MCF 10A (cell line): ENCODE results near the gene ADD3. TPM values are rescaled to one million over a fixed set of nuclear protein-coding genes. Genes with fewer than 3 reads are reported as not detected.

Source experiments
- BruUV-seq: library from RNA; stranded (reverse); fragments of 400-500 nt; replicated peaks from 2 replicates; lab custom pipeline; 2021; lab: Mats Ljungman, UMichigan
- CTCF ChIA-PET: fragments of 300-600 bp; sonication (Branson Sonifier 250); formaldehyde crosslinking; extraction: SDS; loops from one replicate; lab custom pipeline; 2021; ENCODE audit warnings: antibody characterized with exemption, inconsistent platforms; lab: Yijun Ruan, JAX
- POLR2A ChIA-PET: fragments of 300-600, 350-650 bp; sonication (Branson Sonifier 250); formaldehyde crosslinking; extraction: SDS; loops from one replicate; lab custom pipeline; 2020; ENCODE audit warnings: antibody characterized with exemption, inconsistent platforms; lab: Yijun Ruan, JAX
- DNase-seq: peaks from one replicate; pipeline ENCODE4 v3.0.0-alpha.2; 2018; ENCODE audit not compliant: unreplicated experiment
- H3K27ac Mint-ChIP-seq: one replicate; pipeline ENCODE4 v1.8.0; 2022; ENCODE audit warnings: mild to moderate bottlenecking, low read depth, mixed read lengths; ENCODE audit not compliant: unreplicated experiment
- H3K27me3 Mint-ChIP-seq: one replicate; pipeline ENCODE4 v1.8.0; 2022; ENCODE audit warnings: mixed read lengths; ENCODE audit not compliant: insufficient read depth, unreplicated experiment
- H3K36me3 Mint-ChIP-seq: one replicate; pipeline ENCODE4 v1.8.0; 2022; ENCODE audit warnings: mild to moderate bottlenecking, moderate library complexity, mixed read lengths; ENCODE audit not compliant: insufficient read depth, unreplicated experiment
- H3K4me1 Mint-ChIP-seq: one replicate; pipeline ENCODE4 v1.8.0; 2022; ENCODE audit warnings: mixed read lengths; ENCODE audit not compliant: insufficient read depth, unreplicated experiment
- H3K4me3 Mint-ChIP-seq: one replicate; pipeline ENCODE4 v1.8.0; 2022; ENCODE audit warnings: mild to moderate bottlenecking, moderate library complexity, mixed read lengths; ENCODE audit not compliant: unreplicated experiment
- H3K9me3 Mint-ChIP-seq: one replicate; pipeline ENCODE4 v1.8.0; 2022; ENCODE audit warnings: mixed read lengths; ENCODE audit not compliant: unreplicated experiment
- intact Hi-C: fragments of 100-400 bp; cut with micrococcal nuclease; formaldehyde crosslinking; loops from 2 replicates; pipeline ENCODE4 v1.14.1; 2022
- total RNA-seq: library from RNA; stranded (reverse); gene quantifications from 2 replicates; pipeline ENCODE4 v1.2.3, GENCODE V29; 2022
- TF ChIP-seq, protein P1 (sequence below): fragments of 200-600 bp; IDR thresholded peaks from one replicate; pipeline ENCODE4 v1.8.0; 2022; ENCODE audit warnings: antibody characterized with exemption, mild to moderate bottlenecking; ENCODE audit not compliant: unreplicated experiment

The ADD3 gene
- total RNA-seq, 1 experiment from 2014 or later, result 14.5 TPM

DNA sequence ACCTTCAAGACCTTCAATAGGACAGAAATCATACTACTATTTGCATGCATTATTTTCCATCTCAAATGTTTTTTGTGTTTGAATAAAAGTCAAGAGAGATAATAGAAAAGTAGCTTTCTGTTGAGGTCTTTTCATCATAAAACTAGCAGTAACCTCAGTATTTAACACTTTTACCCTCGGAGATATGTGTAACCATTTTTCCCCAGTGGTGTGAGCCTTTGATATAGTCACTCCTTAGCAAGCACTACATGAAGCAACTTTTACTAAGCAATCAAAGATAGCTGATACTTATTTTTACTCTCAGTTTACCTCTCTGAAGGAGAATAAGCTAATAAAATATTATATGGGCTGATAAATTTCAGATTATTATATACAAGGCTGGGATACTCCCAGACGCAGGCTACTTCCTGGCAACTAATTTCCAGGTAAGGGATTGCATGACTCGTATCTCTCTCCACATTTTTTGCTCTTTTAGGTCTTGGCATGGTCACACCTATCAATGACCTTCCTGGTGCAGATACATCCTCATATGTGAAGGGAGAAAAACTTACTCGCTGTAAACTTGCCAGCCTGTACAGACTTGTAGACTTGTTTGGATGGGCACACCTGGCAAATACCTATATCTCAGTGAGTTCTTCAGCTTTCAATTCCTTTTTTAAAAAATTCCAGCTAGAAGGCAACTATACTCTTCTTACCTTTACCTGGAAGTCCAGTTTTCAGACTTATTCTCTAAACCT lies 108.2 kb downstream of the ADD3 start:
- no peak for DNase-seq
- ChIA-PET POLR2A (no interaction called here), CTCF (interaction anchor here (0.6 to 1.1 kb wide), 4 partner anchors 22 to 232 kb away, joined by 3 to 6 read pairs (median 4); no protein-coding TSS in a partner anchor)
- Mint-ChIP-seq H3K36me3 (peaks cover 13% of the 10 kb centered on the region), H3K9me3 (no peaks in the 10 kb centered on the region), H3K4me1 (no peaks in the 10 kb centered on the region), H3K4me3 (no peak overlapping the region), H3K27me3 (no peaks in the 10 kb centered on the region), H3K27ac (no peak overlapping the region)
- intact Hi-C loops, result no loop called here
- TF ChIP-seq, protein P1, sequence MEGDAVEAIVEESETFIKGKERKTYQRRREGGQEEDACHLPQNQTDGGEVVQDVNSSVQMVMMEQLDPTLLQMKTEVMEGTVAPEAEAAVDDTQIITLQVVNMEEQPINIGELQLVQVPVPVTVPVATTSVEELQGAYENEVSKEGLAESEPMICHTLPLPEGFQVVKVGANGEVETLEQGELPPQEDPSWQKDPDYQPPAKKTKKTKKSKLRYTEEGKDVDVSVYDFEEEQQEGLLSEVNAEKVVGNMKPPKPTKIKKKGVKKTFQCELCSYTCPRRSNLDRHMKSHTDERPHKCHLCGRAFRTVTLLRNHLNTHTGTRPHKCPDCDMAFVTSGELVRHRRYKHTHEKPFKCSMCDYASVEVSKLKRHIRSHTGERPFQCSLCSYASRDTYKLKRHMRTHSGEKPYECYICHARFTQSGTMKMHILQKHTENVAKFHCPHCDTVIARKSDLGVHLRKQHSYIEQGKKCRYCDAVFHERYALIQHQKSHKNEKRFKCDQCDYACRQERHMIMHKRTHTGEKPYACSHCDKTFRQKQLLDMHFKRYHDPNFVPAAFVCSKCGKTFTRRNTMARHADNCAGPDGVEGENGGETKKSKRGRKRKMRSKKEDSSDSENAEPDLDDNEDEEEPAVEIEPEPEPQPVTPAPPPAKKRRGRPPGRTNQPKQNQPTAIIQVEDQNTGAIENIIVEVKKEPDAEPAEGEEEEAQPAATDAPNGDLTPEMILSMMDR, result no peak
- BruUV-seq, result no TSS peak

GRCh38 chr10:110118891-110119621 lies 111.3 kb downstream of the ADD3 start:
- H3K9me3 Mint-ChIP-seq, result no peaks in the 10 kb centered on the region
- no peak for DNase-seq
- TF ChIP-seq, protein P1, result no peak
- intact Hi-C loops, result no loop called here
- CTCF ChIA-PET, result interaction anchor here (0.5 to 2.7 kb wide), 4 partner anchors 19 to 235 kb away, joined by 3 to 12 read pairs (median 3); no protein-coding TSS in a partner anchor
- no TSS peak for BruUV-seq
- peaks cover 29% of the 10 kb centered on the region for H3K36me3 Mint-ChIP-seq
- POLR2A ChIA-PET, result interaction anchor here (2.2 kb wide), 1 partner anchor 11 kb away, joined by 5 read pairs; no protein-coding TSS in a partner anchor
- H3K4me1 Mint-ChIP-seq, result no peaks in the 10 kb centered on the region
- no peaks in the 10 kb centered on the region for H3K27me3 Mint-ChIP-seq
- H3K4me3 Mint-ChIP-seq, result no peak overlapping the region
- H3K27ac Mint-ChIP-seq, result no peak overlapping the region

- DNase-seq, result no peak
- POLR2A ChIA-PET, result no interaction called here
- Mint-ChIP-seq H3K4me3 (no peak overlapping the region), H3K27me3 (no peaks in the 10 kb centered on the region), H3K9me3 (no peaks in the 10 kb centered on the region), H3K4me1 (no peaks in the 10 kb centered on the region), H3K36me3 (peaks cover 25% of the 10 kb centered on the region), H3K27ac (no peak overlapping the region)
- TF ChIP-seq, protein P1, result no peak
- intact Hi-C loops, result no loop called here
- CTCF ChIA-PET, result no interaction called here
- no TSS peak for BruUV-seq
These were observed 115.8 kb downstream of the ADD3 start for GRCh38 chr10:110123594-110123993.

- Mint-ChIP-seq H3K27ac (no peak overlapping the region), H3K4me1 (no peaks in the 10 kb centered on the region)
These were observed 121.7 kb downstream of the ADD3 start for GRCh38 chr10:110129490-110129889.

More at GRCh38 chr10:110129490-110129889, 121.7 kb downstream of the ADD3 start:
- no TSS peak for BruUV-seq
- Mint-ChIP-seq H3K9me3 (no peaks in the 10 kb centered on the region), H3K36me3 (peaks cover 31% of the 10 kb centered on the region), H3K4me3 (no peak overlapping the region), H3K27me3 (no peaks in the 10 kb centered on the region)
- DNase-seq, result no peak
- TF ChIP-seq, protein P1, result no peak
- intact Hi-C loops, result no loop called here
- POLR2A ChIA-PET, result no interaction called here
- CTCF ChIA-PET, result interaction anchor here (0.6 to 1.4 kb wide), 2 partner anchors 11 to 22 kb away, joined by 3 to 8 read pairs; no protein-coding TSS in a partner anchor
